Measurements from ENCODE around the gene HDAC11. TPM values are rescaled to one million over a fixed set of nuclear protein-coding genes. Genes with fewer than 3 reads are reported as not detected.
A peak's percentile ranks its signal among the peaks of the same experiment; 100 is the strongest.

The HDAC11 gene
- total RNA-seq, 1 experiment from 2014 or later, result 12.0 TPM

- ATAC-seq, result peak; percentile 98
- TF ChIP-seq GTF2I (CRISPR knock-in tag; conservative IDR thresholded peaks at IDR 0.05) (no peak), ESRRA (CRISPR knock-in tag; IDR thresholded peaks at IDR 0.05; ENCODE audit: borderline replicate concordance) (peak; percentile 84; the same call in 1 of the 2 replicates), HMGXB4 (CRISPR knock-in tag; IDR thresholded peaks at IDR 0.05) (peak; percentile 63; the same call in 1 of the 2 replicates), NFE2L1 (CRISPR knock-in tag; IDR thresholded peaks at IDR 0.05) (peak; percentile 85; the same call in 1 of the 2 replicates), ATF1 (CRISPR knock-in tag; IDR thresholded peaks at IDR 0.05) (no peak), TEAD4 (CRISPR knock-in tag; IDR thresholded peaks at IDR 0.05) (no peak), ATF2 (CRISPR knock-in tag; IDR thresholded peaks at IDR 0.05; ENCODE audit: borderline replicate concordance, low read depth) (no peak), NR1H2 (CRISPR knock-in tag; IDR thresholded peaks at IDR 0.05) (no peak), CREB1 (CRISPR knock-in tag; IDR thresholded peaks at IDR 0.05) (peak; percentile 90), MYBL2 (CRISPR knock-in tag; IDR thresholded peaks at IDR 0.05) (0 out of 2 replicates have a peak, but pooled peaks have one; percentile 67), GRHL2 (CRISPR knock-in tag; IDR thresholded peaks at IDR 0.05; ENCODE audit: insufficient replicate concordance, severe bottlenecking) (no peak), ZNF425 (CRISPR knock-in tag; conservative IDR thresholded peaks at IDR 0.05) (no peak), AFF4 (CRISPR knock-in tag; IDR thresholded peaks at IDR 0.05; ENCODE audit: borderline replicate concordance) (no peak), ZNF219 (CRISPR knock-in tag; IDR thresholded peaks at IDR 0.05; ENCODE audit: borderline replicate concordance) (no peak), JAZF1 (CRISPR knock-in tag; IDR thresholded peaks at IDR 0.05) (no peak), NR3C1 (CRISPR knock-in tag; conservative IDR thresholded peaks at IDR 0.05; ENCODE audit: low read depth) (no peak)
- TF ChIP-seq, protein P1, sequence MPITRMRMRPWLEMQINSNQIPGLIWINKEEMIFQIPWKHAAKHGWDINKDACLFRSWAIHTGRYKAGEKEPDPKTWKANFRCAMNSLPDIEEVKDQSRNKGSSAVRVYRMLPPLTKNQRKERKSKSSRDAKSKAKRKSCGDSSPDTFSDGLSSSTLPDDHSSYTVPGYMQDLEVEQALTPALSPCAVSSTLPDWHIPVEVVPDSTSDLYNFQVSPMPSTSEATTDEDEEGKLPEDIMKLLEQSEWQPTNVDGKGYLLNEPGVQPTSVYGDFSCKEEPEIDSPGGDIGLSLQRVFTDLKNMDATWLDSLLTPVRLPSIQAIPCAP (CRISPR knock-in tag; IDR thresholded peaks at IDR 0.05), result no peak
- TF ChIP-seq, protein P2, sequence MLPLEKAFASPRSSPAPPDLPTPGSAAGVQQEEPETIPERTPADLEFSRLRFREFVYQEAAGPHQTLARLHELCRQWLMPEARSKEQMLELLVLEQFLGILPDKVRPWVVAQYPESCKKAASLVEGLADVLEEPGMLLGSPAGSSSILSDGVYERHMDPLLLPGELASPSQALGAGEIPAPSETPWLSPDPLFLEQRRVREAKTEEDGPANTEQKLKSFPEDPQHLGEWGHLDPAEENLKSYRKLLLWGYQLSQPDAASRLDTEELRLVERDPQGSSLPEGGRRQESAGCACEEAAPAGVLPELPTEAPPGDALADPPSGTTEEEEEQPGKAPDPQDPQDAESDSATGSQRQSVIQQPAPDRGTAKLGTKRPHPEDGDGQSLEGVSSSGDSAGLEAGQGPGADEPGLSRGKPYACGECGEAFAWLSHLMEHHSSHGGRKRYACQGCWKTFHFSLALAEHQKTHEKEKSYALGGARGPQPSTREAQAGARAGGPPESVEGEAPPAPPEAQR (CRISPR knock-in tag; IDR thresholded peaks at IDR 0.05), result no peak
- TF ChIP-seq, protein P3, sequence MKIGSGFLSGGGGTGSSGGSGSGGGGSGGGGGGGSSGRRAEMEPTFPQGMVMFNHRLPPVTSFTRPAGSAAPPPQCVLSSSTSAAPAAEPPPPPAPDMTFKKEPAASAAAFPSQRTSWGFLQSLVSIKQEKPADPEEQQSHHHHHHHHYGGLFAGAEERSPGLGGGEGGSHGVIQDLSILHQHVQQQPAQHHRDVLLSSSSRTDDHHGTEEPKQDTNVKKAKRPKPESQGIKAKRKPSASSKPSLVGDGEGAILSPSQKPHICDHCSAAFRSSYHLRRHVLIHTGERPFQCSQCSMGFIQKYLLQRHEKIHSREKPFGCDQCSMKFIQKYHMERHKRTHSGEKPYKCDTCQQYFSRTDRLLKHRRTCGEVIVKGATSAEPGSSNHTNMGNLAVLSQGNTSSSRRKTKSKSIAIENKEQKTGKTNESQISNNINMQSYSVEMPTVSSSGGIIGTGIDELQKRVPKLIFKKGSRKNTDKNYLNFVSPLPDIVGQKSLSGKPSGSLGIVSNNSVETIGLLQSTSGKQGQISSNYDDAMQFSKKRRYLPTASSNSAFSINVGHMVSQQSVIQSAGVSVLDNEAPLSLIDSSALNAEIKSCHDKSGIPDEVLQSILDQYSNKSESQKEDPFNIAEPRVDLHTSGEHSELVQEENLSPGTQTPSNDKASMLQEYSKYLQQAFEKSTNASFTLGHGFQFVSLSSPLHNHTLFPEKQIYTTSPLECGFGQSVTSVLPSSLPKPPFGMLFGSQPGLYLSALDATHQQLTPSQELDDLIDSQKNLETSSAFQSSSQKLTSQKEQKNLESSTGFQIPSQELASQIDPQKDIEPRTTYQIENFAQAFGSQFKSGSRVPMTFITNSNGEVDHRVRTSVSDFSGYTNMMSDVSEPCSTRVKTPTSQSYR (CRISPR knock-in tag; IDR thresholded peaks at IDR 0.05), result 0 out of 2 replicates have a peak, but pooled peaks have one; percentile 36
Measured at GRCh38 chr3:13461169-13462124, 18.7 kb upstream of the HDAC11 start.

More at GRCh38 chr3:13461169-13462124, 18.7 kb upstream of the HDAC11 start:
- H3K27me3 Mint-ChIP-seq (ENCODE audit: low read depth), result peaks cover 34% of the 10 kb centered on the region
- H3K36me3 Mint-ChIP-seq, result no peaks in the 10 kb centered on the region
- no peaks in the 10 kb centered on the region for H3K9me3 Mint-ChIP-seq
- ChIA-PET POLR2A (interaction anchor here (0.5 to 1.6 kb wide), 2 partner anchors 9 to 717 kb away, joined by 3 to 4 read pairs; no protein-coding TSS in a partner anchor), CTCF (interaction anchor here (0.6 to 4.2 kb wide), 42 partner anchors 9 to 605 kb away, joined by 3 to 30 read pairs (median 4); partner anchors contain the start of gene HDAC11)
- DNase-seq (ENCODE audit: low spot score), result peak; percentile 93
- H3K27ac Mint-ChIP-seq, result 0 out of 2 replicates have a peak overlapping the region, but pooled peaks have one; percentile 41
- H3K4me3 Mint-ChIP-seq, result no peak overlapping the region
- H3K4me1 Mint-ChIP-seq, result peaks cover 14% of the 10 kb centered on the region
